GM23338 (cell line): Measurements from ENCODE around the gene CAMTA1.

ENCODE experiments used
- CTCF ChIP-seq, 2 experiments: fragments of 200-600 bp in 1 of 2; sonication (generic) in 1 of 2; conservative IDR thresholded peaks; 2 replicates each; pipeline versions ENCODE4 v1.5.1 to v1.6.1; 2016 to 2017; ENCODE audit warnings: antibody characterized with exemption in 2 of 2, low read depth in 2 of 2, mild to moderate bottlenecking in 2 of 2, moderate library complexity in 1 of 2
- POLR2AphosphoS5 ChIP-seq: IDR thresholded peaks from 2 replicates; pipeline ENCODE4 v1.6.1; 2016; ENCODE audit warnings: antibody characterized with exemption, low read depth

DNA sequence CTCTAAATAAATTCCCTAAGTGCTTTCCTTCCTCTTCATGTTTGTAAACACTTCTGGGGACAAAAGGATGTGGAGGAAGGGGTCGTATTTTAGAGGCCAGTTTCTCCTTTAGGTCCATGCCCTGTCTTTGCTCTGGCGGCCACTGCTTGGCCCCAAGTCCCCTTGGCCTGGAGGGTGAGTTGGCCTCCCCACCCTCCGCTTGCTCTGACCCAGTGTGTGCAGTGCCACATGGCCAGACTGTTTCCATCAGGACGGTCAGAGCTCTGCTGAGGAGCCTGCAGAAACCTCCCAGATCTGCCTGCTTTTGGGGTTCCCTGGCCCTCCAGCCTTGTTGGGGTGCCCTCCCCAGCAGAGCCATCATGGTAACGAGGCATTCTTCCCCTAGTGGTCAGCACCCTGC lies 127.8 kb downstream of the CAMTA1 start:
- TF ChIP-seq CTCF (conservative IDR thresholded peaks at IDR 0.05; ENCODE audit: low read depth in 2 of 2) (no peak), POLR2AphosphoS5 (no peak)
